GM23338 (cell line): ENCODE results near the gene ADRB2.

Source experiments
- CREB1 ChIP-seq: fragments of 250-450 bp; sonication (Bioruptor Pico); IDR thresholded peaks from 2 replicates; pipeline ENCODE4 v1.5.0; 2020; ENCODE audit warnings: low read depth, mild to moderate bottlenecking, moderate library complexity
- CTCF ChIP-seq, 2 experiments: fragments of 200-600 bp in 1 of 2; sonication (generic) in 1 of 2; conservative IDR thresholded peaks; 2 replicates each; pipeline versions ENCODE4 v1.5.1 to v1.6.1; 2016 to 2017; ENCODE audit warnings: antibody characterized with exemption in 2 of 2, low read depth in 2 of 2, mild to moderate bottlenecking in 2 of 2, moderate library complexity in 1 of 2
- ETS1 ChIP-seq: IDR thresholded peaks from 2 replicates; pipeline ENCODE4 v1.6.1; 2016; ENCODE audit warnings: antibody characterized with exemption
- EZH2 ChIP-seq: fragments of 200-600 bp; sonication (generic); IDR thresholded peaks from one replicate; pipeline ENCODE4 v1.8.0; 2017; ENCODE audit warnings: antibody characterized with exemption, mild to moderate bottlenecking, low read depth; ENCODE audit not compliant: unreplicated experiment
- EZH2phosphoT487 ChIP-seq: fragments of 200-600 bp; sonication (generic); IDR thresholded peaks from one replicate; pipeline ENCODE4 v1.8.1; 2018; ENCODE audit warnings: antibody characterized with exemption; ENCODE audit not compliant: unreplicated experiment
- POLR2AphosphoS5 ChIP-seq: IDR thresholded peaks from 2 replicates; pipeline ENCODE4 v1.6.1; 2016; ENCODE audit warnings: antibody characterized with exemption, low read depth
- ZNF331 ChIP-seq: fragments of 250-450 bp; sonication (Bioruptor Pico); IDR thresholded peaks from 2 replicates; pipeline ENCODE4 v1.5.0; 2020; ENCODE audit warnings: low read depth, mild to moderate bottlenecking, moderate library complexity
- TF ChIP-seq, protein P1 (sequence below): IDR thresholded peaks from one replicate; pipeline ENCODE4 v1.6.1; 2018; ENCODE audit warnings: antibody characterized with exemption; ENCODE audit not compliant: unreplicated experiment

GRCh38 chr5:148857474-148857873, 31.1 kb downstream of the ADRB2 start:
- TF ChIP-seq CTCF (conservative IDR thresholded peaks at IDR 0.05; ENCODE audit: low read depth in 2 of 2) (no peak), EZH2 (no peak), POLR2AphosphoS5 (no peak), CREB1 (no peak), EZH2phosphoT487 (no peak), ZNF331 (CRISPR knock-in tag) (no peak), ETS1 (no peak)
- TF ChIP-seq, protein P1, sequence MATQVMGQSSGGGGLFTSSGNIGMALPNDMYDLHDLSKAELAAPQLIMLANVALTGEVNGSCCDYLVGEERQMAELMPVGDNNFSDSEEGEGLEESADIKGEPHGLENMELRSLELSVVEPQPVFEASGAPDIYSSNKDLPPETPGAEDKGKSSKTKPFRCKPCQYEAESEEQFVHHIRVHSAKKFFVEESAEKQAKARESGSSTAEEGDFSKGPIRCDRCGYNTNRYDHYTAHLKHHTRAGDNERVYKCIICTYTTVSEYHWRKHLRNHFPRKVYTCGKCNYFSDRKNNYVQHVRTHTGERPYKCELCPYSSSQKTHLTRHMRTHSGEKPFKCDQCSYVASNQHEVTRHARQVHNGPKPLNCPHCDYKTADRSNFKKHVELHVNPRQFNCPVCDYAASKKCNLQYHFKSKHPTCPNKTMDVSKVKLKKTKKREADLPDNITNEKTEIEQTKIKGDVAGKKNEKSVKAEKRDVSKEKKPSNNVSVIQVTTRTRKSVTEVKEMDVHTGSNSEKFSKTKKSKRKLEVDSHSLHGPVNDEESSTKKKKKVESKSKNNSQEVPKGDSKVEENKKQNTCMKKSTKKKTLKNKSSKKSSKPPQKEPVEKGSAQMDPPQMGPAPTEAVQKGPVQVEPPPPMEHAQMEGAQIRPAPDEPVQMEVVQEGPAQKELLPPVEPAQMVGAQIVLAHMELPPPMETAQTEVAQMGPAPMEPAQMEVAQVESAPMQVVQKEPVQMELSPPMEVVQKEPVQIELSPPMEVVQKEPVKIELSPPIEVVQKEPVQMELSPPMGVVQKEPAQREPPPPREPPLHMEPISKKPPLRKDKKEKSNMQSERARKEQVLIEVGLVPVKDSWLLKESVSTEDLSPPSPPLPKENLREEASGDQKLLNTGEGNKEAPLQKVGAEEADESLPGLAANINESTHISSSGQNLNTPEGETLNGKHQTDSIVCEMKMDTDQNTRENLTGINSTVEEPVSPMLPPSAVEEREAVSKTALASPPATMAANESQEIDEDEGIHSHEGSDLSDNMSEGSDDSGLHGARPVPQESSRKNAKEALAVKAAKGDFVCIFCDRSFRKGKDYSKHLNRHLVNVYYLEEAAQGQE = no peak
